Bronchial epithelial cell (primary cell): ENCODE results near the gene ELF5. TPM values are rescaled to one million over a fixed set of nuclear protein-coding genes. Genes with fewer than 3 reads are reported as not detected.

Source experiments
- DNase-seq: peaks from one replicate; pipeline ENCODE4 v3.0.0-alpha.2; 2010; ENCODE audit warnings: low read depth
- FAIRE-seq: peaks from 2 replicates; lab custom pipeline; 2011; peaks lifted over from hg19 to GRCh38; lab: Jason Lieb, UNC
- H3K27me3 ChIP-seq: 2 replicates; pipeline ENCODE4 v1.5.1; 2011; ENCODE audit warnings: low read length; ENCODE audit not compliant: control insufficient read depth, insufficient read depth
- H3K36me3 ChIP-seq: 2 replicates; pipeline ENCODE4 v1.5.1; 2011; ENCODE audit warnings: low read length; ENCODE audit not compliant: control insufficient read depth, insufficient read depth
- H3K4me3 ChIP-seq: 2 replicates; pipeline ENCODE4 v1.5.1; 2011; ENCODE audit warnings: mild to moderate bottlenecking, low read depth, low read length, control low read depth
- CTCF ChIP-seq: IDR thresholded peaks from 2 replicates; pipeline ENCODE4 v1.5.1; 2011; ENCODE audit warnings: mild to moderate bottlenecking, moderate library complexity, low read length, control low read depth, inconsistent platforms; ENCODE audit not compliant: insufficient read depth, severe bottlenecking
- total RNA-seq: library from RNA; depleted of rRNA; stranded (reverse); fragments of >200 nt; gene quantifications from 2 replicates; pipeline ENCODE4 v1.2.1, GENCODE V29; 2014

Gene ELF5
- total RNA-seq, 1 donor from 2014 or later = 0.53 TPM

GRCh38 chr11:34466802-34467488, 46.6 kb downstream of the ELF5 start:
- H3K36me3 ChIP-seq = peaks cover 10% of the 10 kb centered on the region
- no peak for TF ChIP-seq CTCF
- FAIRE-seq (no peak), DNase-seq (no peak)
- no peaks in the 10 kb centered on the region for H3K27me3 ChIP-seq
- H3K4me3 ChIP-seq = no peak overlapping the region

GRCh38 chr11:34464591-34465051, 49.0 kb downstream of the ELF5 start:
- no peak overlapping the region for H3K4me3 ChIP-seq
- DNase-seq (no peak), FAIRE-seq (no peak)
- H3K27me3 ChIP-seq = no peaks in the 10 kb centered on the region
- TF ChIP-seq CTCF = no peak
- peaks cover 6% of the 10 kb centered on the region for H3K36me3 ChIP-seq

- peaks cover 8% of the 10 kb centered on the region for H3K36me3 ChIP-seq
Measured at GRCh38 chr11:34461215-34461614, 52.4 kb downstream of the ELF5 start.

GRCh38 chr11:34460278-34460677, 53.3 kb downstream of the ELF5 start:
- no peak for TF ChIP-seq CTCF
- no peaks in the 10 kb centered on the region for H3K27me3 ChIP-seq
- DNase-seq (no peak), FAIRE-seq (no peak)
- no peak overlapping the region for H3K4me3 ChIP-seq
- H3K36me3 ChIP-seq = peaks cover 5% of the 10 kb centered on the region

More at GRCh38 chr11:34461215-34461614, 52.4 kb downstream of the ELF5 start:
- DNase-seq (no peak), FAIRE-seq (no peak)
- no peaks in the 10 kb centered on the region for H3K27me3 ChIP-seq
- TF ChIP-seq CTCF = no peak
- H3K4me3 ChIP-seq = no peak overlapping the region

- FAIRE-seq (no peak), DNase-seq (no peak)
- H3K27me3 ChIP-seq = no peaks in the 10 kb centered on the region
- H3K4me3 ChIP-seq = no peak overlapping the region
- TF ChIP-seq CTCF = no peak
- H3K36me3 ChIP-seq = peaks cover 5% of the 10 kb centered on the region
Measured at GRCh38 chr11:34459507-34460162, 54.0 kb downstream of the ELF5 start.

- no peak overlapping the region for H3K4me3 ChIP-seq
- TF ChIP-seq CTCF = no peak
- DNase-seq (no peak), FAIRE-seq (no peak)
- H3K27me3 ChIP-seq = no peaks in the 10 kb centered on the region
- H3K36me3 ChIP-seq = peaks cover 6% of the 10 kb centered on the region
Measured at GRCh38 chr11:34458525-34458924, 55.1 kb downstream of the ELF5 start.
